Activated naive CD4-positive, alpha-beta T cell treated with anti-CD3 and anti-CD28 coated beads for 36 hours (primary cell): ENCODE data around the gene TOX2. TPM values are rescaled to one million over a fixed set of nuclear protein-coding genes. Genes with fewer than 3 reads are reported as not detected.

ENCODE experiments used
- CTCF ChIA-PET: fragments of 350-600 bp; sonication (Branson Sonifier 250); formaldehyde crosslinking; loops from one replicate; lab custom pipeline; 2021; ENCODE audit warnings: antibody characterized with exemption; lab: Charles Lee
- DNase-seq: peaks from one replicate; pipeline ENCODE4 v3.0.0-alpha.2; 2020
- H3K27ac Mint-ChIP-seq: one replicate; pipeline ENCODE4 v1.8.0; 2021; ENCODE audit warnings: mild to moderate bottlenecking, mixed read lengths
- H3K27me3 Mint-ChIP-seq: one replicate; pipeline ENCODE4 v1.8.0; 2021; ENCODE audit warnings: low read depth, mixed read lengths
- H3K36me3 Mint-ChIP-seq: one replicate; pipeline ENCODE4 v1.8.0; 2021; ENCODE audit warnings: low read depth, mixed read lengths
- H3K4me1 Mint-ChIP-seq: one replicate; pipeline ENCODE4 v1.8.0; 2021; ENCODE audit warnings: low read depth, mixed read lengths
- H3K4me3 Mint-ChIP-seq: one replicate; pipeline ENCODE4 v1.8.0; 2021; ENCODE audit warnings: mild to moderate bottlenecking, moderate library complexity, mixed read lengths
- H3K9me3 Mint-ChIP-seq: one replicate; pipeline ENCODE4 v1.8.0; 2021; ENCODE audit warnings: mixed read lengths
- intact Hi-C: fragments of 100-400 bp; cut with micrococcal nuclease; formaldehyde crosslinking; loops from one replicate; pipeline ENCODE4 v1.15.1; 2023
- total RNA-seq, 2 experiments: library from RNA; stranded (reverse); gene quantifications; one replicate each; pipeline ENCODE4 v1.2.3, GENCODE V29; 2021

The TOX2 gene
- total RNA-seq, 2 experiments from 2014 or later: 1.2 to 1.6 TPM

DNA sequence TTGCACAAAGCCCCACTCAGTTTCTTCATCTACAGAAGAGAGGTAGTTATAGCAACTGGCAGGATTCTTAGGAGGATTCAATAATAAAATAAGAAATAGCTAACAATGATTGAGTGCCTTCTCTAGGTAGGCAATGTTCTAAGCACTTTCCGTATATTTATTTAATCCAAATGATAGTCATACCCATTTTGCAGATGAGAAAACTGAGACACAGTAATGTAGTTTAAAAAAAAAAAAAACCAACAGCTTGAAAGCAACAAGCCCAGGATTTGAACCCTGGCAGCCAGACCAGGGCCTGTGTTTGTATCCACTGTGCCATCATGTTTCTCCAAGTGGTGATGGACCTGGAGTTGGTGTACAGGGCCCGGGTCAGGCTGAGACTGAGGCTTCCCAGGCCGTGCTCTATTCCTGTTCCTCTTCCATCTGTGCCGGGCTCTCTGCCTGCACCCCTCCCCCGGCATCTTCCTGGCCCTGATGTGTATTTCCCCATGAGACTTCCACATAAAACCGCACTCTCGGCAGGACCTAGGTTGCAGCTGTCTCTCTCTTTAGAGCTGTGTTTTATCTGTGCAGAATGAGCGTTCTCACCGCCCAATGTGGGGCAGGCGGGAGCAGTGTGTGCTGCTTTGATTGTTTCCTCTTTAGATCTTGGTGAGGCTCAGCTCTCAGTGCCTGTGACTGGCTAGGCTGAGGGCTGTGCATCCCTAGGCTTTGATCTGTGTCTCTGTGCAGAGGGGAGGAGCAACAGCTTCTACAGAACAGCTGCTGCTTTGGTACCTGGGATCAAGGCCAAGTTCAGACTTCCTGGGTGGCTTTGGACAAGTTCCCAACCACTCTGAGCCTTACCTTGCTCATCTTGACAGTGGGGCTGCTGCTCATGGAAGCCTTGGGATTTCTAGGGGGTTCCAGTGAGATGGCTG, 49.5 kb downstream of the TOX2 start:
- intact Hi-C loops: no loop called here
- H3K27ac Mint-ChIP-seq: peak overlapping the region; percentile 20
- H3K4me3 Mint-ChIP-seq: no peak overlapping the region
- H3K27me3 Mint-ChIP-seq: peaks cover 10% of the 10 kb centered on the region
- CTCF ChIA-PET: interaction anchor here (0.6 to 2.9 kb wide), 3 partner anchors 15 to 36 kb away, joined by 3 to 9 read pairs (median 4); no protein-coding TSS in a partner anchor
- no peaks in the 10 kb centered on the region for H3K9me3 Mint-ChIP-seq
- no peaks in the 10 kb centered on the region for H3K36me3 Mint-ChIP-seq
- peak; percentile 68 for DNase-seq
- peaks cover 35% of the 10 kb centered on the region for H3K4me1 Mint-ChIP-seq

DNA sequence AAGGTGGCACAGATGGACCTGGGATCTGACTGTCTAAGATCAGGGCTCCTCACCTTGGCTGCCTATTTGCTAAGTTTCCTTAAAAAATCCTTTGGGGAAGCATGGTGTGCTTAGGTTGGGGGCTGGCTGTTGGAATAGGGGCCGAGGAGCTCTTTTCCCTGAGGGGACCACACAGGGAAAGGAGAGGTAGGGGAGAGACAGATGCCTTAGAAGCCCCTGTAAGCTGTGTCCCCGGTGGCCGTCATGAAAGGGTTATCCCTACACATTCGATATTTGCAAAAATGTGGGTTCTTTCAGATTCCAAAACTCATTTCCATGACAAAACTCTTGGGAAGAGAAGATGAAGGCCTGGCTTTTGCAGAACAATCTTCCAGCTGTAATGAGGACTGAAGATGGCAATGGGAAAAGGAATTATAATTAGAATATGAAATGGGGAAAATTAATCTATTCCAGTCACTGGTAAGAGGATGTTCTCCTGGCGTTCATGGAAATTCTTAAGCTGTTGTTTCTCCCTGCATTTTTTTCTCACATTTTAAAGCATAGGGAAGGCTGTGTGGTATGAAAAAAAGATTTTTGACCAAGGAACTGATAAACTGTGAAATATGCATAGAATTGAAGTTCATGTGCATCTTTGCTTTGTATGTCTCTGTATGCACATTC, 53.8 kb downstream of the TOX2 start:
- no peaks in the 10 kb centered on the region for H3K36me3 Mint-ChIP-seq
- peaks cover 5% of the 10 kb centered on the region for H3K27me3 Mint-ChIP-seq
- no peak overlapping the region for H3K4me3 Mint-ChIP-seq
- peaks cover 9% of the 10 kb centered on the region for H3K4me1 Mint-ChIP-seq
- intact Hi-C loops: no loop called here
- no peaks in the 10 kb centered on the region for H3K9me3 Mint-ChIP-seq
- no peak for DNase-seq
- CTCF ChIA-PET: no interaction called here
- H3K27ac Mint-ChIP-seq: no peak overlapping the region

DNA sequence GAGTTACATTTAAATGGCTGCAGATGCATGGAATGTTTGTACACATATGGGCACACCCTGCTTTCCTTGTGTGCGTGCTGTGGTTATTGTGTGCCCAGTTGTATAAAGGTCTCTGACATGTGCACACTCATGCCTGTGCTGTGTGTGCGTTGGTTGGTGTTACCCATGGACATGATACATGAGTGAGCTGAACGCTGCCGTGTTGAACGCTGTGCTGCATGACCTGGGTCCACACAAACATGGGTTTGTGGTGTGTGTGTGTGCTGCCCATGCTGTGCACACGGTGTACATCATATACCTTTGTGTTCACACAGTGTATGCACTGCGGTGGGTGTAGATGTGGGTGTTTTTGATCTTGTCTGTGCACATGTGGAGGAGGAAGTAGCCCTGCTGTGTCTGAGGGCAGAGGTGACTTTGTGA, 54.4 kb downstream of the TOX2 start:
- no peak overlapping the region for H3K4me3 Mint-ChIP-seq
- intact Hi-C loops: no loop called here

DNA sequence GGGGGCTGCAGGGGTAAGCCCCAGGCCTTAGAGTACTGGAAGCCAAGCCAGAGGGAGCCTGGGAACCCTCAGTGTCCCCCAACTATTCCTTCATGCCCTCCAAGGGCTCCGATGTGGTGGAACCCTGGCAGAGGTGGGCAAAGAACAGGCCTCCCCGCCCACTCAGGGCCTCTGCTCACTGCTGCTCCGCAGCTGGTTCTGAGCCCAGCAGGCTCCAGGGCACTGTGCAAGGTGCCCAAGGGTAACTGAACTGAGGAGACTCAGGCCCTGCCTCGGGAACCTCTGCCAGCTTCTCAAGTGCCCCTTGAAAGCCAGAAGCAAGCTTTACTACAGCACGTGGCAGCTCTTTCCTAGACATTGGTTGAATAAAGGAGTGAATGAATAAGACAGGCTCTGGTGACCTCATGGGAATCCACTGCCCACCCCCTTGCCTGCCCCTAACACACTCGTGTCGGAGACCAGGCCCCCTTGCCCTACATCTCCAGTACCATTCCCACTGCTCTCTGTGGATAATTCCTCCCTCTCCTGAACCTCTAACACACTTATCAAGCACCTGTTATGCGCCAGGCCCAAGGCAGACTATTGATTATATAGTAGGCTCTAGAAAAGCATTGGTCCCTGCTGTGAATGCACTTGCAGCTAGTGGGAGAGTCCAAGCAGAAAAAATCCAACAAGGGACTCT, 55.0 kb downstream of the TOX2 start:
- H3K27me3 Mint-ChIP-seq: peaks cover 3% of the 10 kb centered on the region
- H3K9me3 Mint-ChIP-seq: no peaks in the 10 kb centered on the region
- DNase-seq: no peak
- H3K4me1 Mint-ChIP-seq: peaks cover 9% of the 10 kb centered on the region
- H3K4me3 Mint-ChIP-seq: no peak overlapping the region
- intact Hi-C loops: no loop called here
- H3K27ac Mint-ChIP-seq: no peak overlapping the region
- CTCF ChIA-PET: interaction anchor here (1.1 kb wide), 1 partner anchor 8 kb away, joined by 3 read pairs; no protein-coding TSS in a partner anchor
- no peaks in the 10 kb centered on the region for H3K36me3 Mint-ChIP-seq

More for the DNA sequence above, 54.4 kb downstream of the TOX2 start:
- Mint-ChIP-seq H3K27ac (no peak overlapping the region), H3K27me3 (peaks cover 5% of the 10 kb centered on the region), H3K9me3 (no peaks in the 10 kb centered on the region), H3K4me1 (peaks cover 7% of the 10 kb centered on the region), H3K36me3 (no peaks in the 10 kb centered on the region)
- CTCF ChIA-PET: interaction anchor here (1.1 kb wide), 1 partner anchor 9 kb away, joined by 3 read pairs; no protein-coding TSS in a partner anchor
- DNase-seq: no peak

DNA sequence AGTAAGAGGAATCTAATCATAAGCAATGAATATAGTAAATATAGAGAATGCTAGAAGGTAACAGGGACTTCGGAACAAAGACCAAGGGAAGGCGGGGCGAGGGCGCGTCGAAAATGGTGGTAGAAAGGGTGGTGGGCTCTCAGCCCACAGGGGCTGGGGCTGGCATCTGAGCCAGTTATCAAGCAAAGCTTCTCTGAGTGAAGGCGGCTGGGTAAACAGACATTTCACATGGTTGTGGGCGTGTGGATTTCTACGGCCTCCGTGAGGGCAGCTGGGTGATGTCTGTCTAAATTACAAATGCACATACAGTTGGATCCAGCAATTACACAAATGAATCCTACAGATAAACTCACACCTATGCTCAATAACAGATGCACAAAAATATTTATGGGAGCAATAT, 56.6 kb downstream of the TOX2 start:
- Mint-ChIP-seq H3K9me3 (peaks cover 1% of the 10 kb centered on the region), H3K4me3 (no peak overlapping the region), H3K27me3 (no peaks in the 10 kb centered on the region), H3K27ac (no peak overlapping the region), H3K36me3 (no peaks in the 10 kb centered on the region), H3K4me1 (peaks cover 25% of the 10 kb centered on the region)
- CTCF ChIA-PET: no interaction called here
- DNase-seq: no peak
- intact Hi-C loops: no loop called here

DNA sequence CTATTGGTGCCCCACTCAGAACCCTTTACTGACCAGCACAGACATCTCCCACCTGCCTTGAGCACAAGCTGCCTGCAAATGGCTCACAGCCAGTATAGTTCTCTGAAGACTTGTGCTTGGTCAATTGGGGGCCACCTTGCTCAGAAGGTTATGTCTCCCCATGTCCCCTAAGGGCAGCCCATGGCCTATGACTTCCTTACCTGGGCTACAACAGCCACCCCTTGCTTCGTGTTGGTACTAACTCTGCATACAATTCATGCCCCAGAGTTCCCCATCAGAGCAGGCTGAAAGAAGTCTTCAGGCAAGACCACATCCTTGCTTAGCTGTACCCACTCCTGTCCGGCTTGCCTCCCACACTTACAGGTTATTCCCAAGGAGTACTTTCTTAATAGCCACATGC, 57.4 kb downstream of the TOX2 start:
- Mint-ChIP-seq H3K4me1 (peaks cover 25% of the 10 kb centered on the region), H3K27ac (no peak overlapping the region), H3K36me3 (no peaks in the 10 kb centered on the region), H3K4me3 (no peak overlapping the region), H3K9me3 (peaks cover 1% of the 10 kb centered on the region), H3K27me3 (no peaks in the 10 kb centered on the region)
- no peak for DNase-seq
- intact Hi-C loops: no loop called here
- CTCF ChIA-PET: no interaction called here

DNA sequence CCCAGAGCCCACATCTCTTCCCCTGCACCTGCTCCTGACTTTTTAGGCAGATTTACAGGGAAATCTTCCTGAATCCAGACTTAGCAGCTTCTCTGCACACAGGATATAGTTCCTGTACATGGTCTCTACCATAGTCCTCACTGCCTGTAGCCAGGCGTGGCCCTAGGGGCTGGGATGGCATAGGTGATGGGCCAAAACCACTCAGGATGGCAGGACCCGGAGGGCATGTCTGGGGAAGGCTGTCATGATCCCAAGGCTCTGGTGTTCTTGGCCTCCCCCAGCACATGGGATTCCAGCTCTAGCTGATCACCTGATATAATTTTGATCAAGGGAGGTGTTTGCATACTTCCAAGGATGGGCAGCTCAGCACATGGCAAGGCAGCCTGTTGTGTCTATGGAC, 58.0 kb downstream of the TOX2 start:
- CTCF ChIA-PET: interaction anchor here (1.4 kb wide), 1 partner anchor 55 kb away, joined by 3 read pairs; no protein-coding TSS in a partner anchor
- no peak for DNase-seq
- intact Hi-C loops: no loop called here
- H3K27me3 Mint-ChIP-seq: no peaks in the 10 kb centered on the region
- no peak overlapping the region for H3K27ac Mint-ChIP-seq
- H3K9me3 Mint-ChIP-seq: peaks cover 1% of the 10 kb centered on the region
- no peaks in the 10 kb centered on the region for H3K36me3 Mint-ChIP-seq
- no peak overlapping the region for H3K4me3 Mint-ChIP-seq
- peaks cover 25% of the 10 kb centered on the region for H3K4me1 Mint-ChIP-seq

DNA sequence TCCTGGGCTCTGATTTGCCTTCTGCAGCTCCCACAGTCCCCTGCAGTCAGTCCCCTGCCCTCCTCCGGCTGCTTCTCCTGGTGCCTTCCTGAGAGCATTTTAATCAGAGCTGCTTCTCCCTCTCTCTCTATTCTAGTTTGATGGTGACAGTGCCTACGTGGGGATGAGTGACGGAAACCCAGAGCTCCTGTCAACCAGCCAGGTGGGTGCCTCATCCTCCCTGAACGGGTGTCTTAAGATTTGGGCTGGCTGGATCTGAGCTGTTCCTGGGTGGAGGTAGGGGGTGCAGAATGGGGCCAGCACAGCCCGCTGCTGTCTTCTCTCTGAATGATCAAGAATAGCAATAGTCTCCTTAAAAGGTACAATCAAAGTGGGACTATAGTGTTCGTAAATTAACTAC, 58.6 kb downstream of the TOX2 start:
- Mint-ChIP-seq H3K4me1 (peaks cover 28% of the 10 kb centered on the region), H3K9me3 (peaks cover 1% of the 10 kb centered on the region), H3K27me3 (no peaks in the 10 kb centered on the region), H3K36me3 (no peaks in the 10 kb centered on the region), H3K4me3 (no peak overlapping the region), H3K27ac (no peak overlapping the region)
- CTCF ChIA-PET: interaction anchor here (1.4 kb wide), 1 partner anchor 56 kb away, joined by 3 read pairs; no protein-coding TSS in a partner anchor
- no peak for DNase-seq
- intact Hi-C loops: no loop called here

DNA sequence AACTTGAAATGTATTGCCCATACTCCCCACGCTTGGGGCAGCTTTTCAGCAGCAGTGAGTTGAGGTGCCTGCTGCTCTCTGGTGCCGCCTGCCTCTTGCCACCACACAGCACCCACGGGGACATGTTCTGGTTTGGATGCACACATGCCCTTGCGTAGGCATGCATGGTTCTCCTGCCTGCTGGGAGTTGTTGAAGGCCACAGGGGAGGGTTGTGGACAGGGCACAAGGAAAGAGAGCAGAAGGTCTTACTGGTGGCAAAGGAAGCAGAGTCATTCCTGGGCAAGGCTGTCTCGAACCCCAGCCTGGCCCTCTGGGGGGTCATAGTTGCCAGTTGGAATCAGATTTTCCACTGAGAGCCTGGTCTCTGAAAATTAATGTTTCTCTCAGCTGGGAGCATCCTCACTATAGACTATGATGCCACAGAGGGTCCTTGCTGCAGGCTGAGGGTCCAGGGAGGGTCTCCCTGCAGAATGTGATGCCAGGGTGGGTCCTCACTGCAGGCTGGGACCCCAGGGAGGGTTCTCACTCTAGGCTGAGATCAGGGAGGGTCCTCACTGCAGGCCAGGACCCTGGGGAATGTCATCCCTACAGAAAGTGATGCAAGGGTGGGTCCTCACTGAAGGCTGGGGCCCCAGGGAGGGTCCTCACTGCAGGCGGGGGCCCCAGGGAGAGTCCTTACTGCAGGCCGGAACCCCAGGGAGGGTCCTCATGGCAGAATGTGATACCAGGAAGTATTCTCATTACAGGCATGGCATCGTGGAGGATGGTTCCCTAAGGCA, 59.2 kb downstream of the TOX2 start:
- intact Hi-C loops: no loop called here
- no peak for DNase-seq
- no peak overlapping the region for H3K4me3 Mint-ChIP-seq
- CTCF ChIA-PET: interaction anchor here (1.4 kb wide), 1 partner anchor 57 kb away, joined by 3 read pairs; no protein-coding TSS in a partner anchor
- H3K4me1 Mint-ChIP-seq: peaks cover 28% of the 10 kb centered on the region
- H3K27ac Mint-ChIP-seq: no peak overlapping the region
- H3K36me3 Mint-ChIP-seq: no peaks in the 10 kb centered on the region
- H3K27me3 Mint-ChIP-seq: no peaks in the 10 kb centered on the region
- H3K9me3 Mint-ChIP-seq: peaks cover 1% of the 10 kb centered on the region

DNA sequence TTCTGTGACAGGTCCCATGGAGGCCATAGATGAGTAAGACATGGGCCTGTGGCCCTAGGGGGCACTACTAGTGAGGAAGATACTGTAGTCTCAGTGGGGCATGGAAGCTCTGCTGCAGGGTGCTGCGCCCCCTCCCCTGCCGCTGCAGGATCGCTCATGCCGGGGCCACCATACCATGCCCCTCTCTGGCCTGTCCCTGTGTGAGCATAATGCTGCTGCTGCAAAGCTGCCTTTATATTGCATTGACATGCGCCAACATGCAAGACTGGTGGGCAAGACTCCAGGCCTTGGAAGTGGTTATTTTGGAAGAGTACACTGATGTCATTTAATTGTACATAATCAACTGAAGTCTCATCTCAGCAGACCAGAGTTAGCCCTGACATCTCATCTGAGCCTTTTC, 60.0 kb downstream of the TOX2 start:
- no peak for DNase-seq
- no peaks in the 10 kb centered on the region for H3K36me3 Mint-ChIP-seq
- CTCF ChIA-PET: no interaction called here
- peaks cover 1% of the 10 kb centered on the region for H3K9me3 Mint-ChIP-seq
- H3K27me3 Mint-ChIP-seq: no peaks in the 10 kb centered on the region
- no peak overlapping the region for H3K4me3 Mint-ChIP-seq
- peaks cover 25% of the 10 kb centered on the region for H3K4me1 Mint-ChIP-seq
- intact Hi-C loops: loop anchor here (1.0 kb wide), 3 partner anchors 19 to 223 kb away; no protein-coding TSS in a partner anchor
- peak overlapping the region; percentile 66 for H3K27ac Mint-ChIP-seq

DNA sequence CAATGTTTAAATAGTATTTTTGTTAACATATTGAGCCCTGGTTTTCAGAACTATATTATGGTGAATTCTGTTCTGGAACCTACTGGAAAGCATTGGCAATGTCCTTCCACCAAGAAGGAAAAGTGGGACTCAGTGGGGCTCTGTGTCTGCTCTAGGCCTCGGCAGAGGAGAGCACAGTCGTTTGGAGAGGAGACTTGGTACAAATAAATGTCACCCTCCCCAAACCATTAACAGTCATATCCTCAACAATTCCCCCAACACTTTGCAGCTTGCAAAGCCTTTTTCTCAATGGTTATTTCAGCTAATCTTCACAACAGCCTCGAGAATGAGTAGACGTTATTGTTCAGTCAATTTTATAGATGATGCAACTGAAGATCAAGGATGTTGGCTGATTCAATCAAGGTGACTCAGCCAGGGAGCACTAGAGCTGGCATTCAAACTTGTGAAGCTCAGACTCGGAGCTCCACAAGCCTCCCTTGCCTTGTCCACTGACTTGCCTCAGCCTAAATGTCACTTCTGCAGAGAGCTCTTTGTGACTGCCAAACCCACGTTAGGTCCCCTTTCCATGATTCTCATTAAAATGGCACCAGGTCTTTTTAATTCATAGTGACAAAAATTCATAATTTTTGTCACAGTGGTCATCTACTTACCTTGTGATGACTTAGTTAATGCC, 60.6 kb downstream of the TOX2 start:
- CTCF ChIA-PET: no interaction called here
- H3K4me3 Mint-ChIP-seq: no peak overlapping the region
- H3K9me3 Mint-ChIP-seq: peaks cover 1% of the 10 kb centered on the region
- peak; percentile 66 for DNase-seq
- H3K4me1 Mint-ChIP-seq: peaks cover 25% of the 10 kb centered on the region
- H3K27me3 Mint-ChIP-seq: no peaks in the 10 kb centered on the region
- intact Hi-C loops: loop anchor here (1.0 kb wide), 3 partner anchors 20 to 224 kb away; no protein-coding TSS in a partner anchor
- H3K27ac Mint-ChIP-seq: peak overlapping the region; percentile 66
- no peaks in the 10 kb centered on the region for H3K36me3 Mint-ChIP-seq
